Cerebellar cortex (tissue), 1 donor: ENCODE results near the gene ZNRF2.
"Not testable (repeated sequence)": the region's sequence is repeated elsewhere in the genome, so short reads cannot be mapped to it uniquely, and the experiment has no call there.

ENCODE experiments used
- DNase-seq: peaks from one replicate; pipeline ENCODE4 v3.0.0-alpha.2; 2015; ENCODE audit warnings: low spot score

ZNRF2 gene

DNA sequence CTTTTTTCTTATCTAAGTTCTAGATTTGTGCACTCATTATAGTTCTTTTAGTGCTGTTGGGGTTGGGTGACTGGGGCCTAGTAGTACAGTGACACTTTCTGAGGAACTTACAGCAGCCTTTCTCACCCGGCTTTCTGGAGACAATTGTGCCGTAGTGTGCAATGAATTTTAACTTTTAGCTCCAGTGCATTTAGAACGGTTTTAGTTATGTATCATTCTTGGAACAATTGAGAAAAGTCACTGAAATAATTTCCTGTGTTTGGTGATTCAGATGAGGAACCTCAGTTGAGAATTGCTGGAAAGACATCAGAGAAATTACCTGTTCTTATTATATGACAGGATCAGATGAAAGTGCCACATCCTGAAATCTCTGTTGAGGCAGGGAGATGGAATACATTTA is 3.2 kb downstream of the ZNRF2 start:
- not testable (repeated sequence) for DNase-seq

GRCh38 chr7:30289634-30290033 is 5.2 kb downstream of the ZNRF2 start:
- not testable (repeated sequence) for DNase-seq

DNA sequence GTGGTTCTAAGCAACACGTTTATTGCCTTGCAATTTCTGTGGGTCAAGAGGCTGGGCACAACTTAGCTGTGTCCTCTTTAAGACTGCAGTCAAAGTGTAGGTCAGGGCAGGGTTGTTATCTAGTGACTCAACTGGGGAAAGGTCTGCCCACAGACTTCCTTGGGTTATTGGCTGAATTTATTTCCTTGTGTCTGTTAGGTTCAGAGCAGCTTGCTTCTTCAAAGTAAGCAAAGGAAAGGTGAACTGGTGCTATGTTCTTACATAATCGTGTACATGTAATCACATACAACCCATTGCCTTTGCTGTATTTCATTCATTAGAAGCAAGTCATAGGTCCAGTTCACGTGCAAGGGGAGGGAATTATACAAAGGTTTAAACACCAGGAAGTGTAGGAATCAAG is 5.9 kb downstream of the ZNRF2 start:
- not testable (repeated sequence) for DNase-seq

- not testable (repeated sequence) for DNase-seq
Observed at GRCh38 chr7:30292416-30293038, 8.1 kb downstream of the ZNRF2 start.

- DNase-seq: not testable (repeated sequence)
Observed at GRCh38 chr7:30296304-30296703, 11.9 kb downstream of the ZNRF2 start.

DNA sequence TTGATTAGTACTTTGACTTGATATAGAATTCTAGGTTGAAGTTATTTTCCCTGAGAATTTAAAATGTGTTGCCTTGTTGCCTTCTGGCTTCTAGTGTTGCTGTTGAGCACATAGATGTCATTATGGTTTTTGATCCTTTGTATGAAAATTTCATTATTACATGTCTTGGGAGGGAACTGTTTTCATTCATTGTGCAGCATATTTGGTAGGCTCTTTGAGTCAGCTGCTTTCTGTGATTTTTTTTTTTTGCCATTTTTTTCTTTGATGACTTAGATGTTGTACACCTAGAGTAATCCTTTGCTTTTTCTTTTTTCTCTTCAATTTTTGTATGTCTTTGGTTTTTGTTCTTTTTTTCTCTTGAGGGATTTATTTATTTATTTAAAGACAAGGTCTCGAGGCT is 13.1 kb downstream of the ZNRF2 start:
- DNase-seq: not testable (repeated sequence)

GRCh38 chr7:30298409-30298808 is 14.0 kb downstream of the ZNRF2 start:
- DNase-seq: not testable (repeated sequence)

DNA sequence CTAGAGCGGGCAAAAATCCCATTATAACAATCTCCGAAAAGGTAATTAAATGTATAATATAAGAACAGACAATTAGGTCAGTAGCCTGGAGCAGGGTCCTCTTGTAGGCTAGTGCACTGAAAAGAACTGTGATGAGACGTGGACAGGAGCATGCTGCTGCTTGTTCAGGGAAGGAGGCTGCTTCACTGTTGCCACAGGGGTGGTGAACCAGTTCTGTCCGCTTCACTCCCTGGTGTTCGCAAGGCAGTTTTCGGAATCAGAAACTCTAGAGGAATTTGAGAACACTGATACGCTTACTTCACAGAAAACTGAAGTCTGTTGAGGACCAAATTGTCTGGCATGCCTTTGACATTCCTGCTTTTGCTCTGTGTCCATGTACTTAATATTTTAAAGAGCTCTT is 17.4 kb downstream of the ZNRF2 start:
- DNase-seq: no peak

DNA sequence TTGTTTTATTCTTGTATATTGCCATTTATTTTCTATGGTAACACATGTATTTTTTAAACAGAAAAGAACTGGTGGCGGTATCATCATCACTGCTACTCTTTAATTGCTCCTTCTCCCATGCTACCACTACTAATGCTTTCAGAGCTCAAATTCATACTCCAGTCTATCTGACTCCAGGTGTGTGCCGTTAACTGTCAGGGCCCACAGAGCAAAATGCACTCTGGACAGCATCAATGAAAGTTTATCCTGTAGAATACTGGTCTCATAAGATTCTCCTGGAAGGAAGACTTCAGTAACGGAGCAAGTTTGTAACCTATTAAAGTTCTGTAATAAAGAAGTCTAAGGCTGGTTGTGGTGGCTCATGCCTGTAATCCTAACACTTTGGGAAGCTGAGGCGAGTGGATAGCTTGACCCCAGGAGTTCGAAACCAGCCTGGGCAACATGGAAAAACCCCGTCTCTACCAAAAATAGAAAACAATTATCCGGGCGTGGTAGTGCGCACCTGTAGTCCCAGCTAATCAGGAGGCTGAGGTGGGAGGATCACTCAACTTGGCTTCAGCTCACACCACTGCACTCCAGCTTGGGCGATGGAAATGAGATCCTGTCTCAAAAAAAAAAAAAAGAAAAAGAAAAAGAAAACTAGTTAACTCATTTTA is 18.4 kb downstream of the ZNRF2 start:
- no peak for DNase-seq

- no peak for DNase-seq
Observed at GRCh38 chr7:30303312-30304039, 19.1 kb downstream of the ZNRF2 start.

DNA sequence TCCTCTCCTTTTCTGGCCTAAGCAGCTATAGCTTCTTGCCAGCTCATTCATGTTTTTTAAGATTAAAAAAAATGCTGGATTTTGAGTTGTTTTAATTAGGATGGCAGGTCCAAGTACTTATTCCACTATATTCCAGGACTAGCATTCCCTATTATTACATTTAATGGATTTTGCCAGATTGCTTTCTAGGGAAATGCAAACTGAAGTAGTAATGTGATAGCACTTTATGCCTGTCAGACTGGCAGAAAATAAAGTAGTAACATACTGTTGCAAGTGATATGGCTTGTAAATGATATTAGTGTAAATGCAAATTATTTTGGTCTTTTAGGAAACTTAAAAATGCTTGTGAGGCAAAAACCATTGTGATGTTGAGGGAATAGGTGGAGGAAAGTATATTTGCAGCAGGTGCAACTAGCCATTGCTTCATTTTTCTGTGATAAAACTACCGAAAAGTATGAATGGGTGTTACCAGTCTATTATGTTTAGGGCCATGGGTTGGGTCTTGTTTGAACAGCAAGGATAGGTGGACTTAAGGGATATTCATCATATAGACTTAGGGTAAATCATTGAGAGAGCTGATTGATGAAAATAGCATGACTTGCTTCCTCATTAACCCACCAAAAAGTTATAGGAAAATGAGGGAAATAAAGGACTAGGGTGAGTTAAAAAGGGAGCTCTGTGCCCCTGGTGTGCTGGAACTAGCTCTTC is 19.9 kb downstream of the ZNRF2 start:
- no peak for DNase-seq

DNA sequence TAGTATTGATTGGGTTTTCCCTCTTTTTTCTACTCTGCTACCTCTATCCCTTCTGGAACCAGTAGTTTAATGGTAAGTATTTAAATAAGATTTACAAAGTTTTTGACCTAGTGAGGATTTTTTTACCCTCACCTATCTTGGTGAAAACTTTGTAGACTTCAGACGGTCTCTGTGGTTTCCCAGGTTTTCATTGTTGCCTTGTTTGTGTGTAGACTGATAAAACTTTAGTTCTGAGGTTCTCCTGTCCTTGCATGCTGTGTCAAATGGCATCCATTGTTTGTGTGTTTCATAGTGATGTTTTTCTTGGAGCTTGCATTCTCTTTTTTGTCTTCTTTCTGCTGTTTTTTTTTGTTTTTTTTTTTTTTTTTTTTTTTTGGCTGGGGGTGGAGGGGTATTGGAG is 22.6 kb downstream of the ZNRF2 start:
- no peak for DNase-seq

DNA sequence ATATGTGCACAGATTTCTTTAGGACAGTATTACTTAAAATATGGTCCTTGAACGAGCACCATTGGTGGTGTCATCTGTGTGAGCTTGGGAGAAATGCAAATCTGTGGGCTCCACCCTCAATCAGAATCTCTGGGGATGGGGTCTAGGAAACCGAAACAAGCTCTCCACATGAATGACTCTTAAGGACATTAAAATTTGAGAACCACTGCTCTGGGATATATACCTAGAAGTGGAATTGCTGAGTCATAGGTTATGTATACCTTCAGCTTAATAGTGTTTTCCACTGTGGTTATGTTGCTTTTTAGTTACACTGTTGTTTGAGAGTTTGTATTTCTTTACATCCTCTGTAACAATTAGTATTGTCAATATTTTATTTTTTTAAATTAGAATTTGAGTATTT is 24.0 kb downstream of the ZNRF2 start:
- no peak for DNase-seq

GRCh38 chr7:30309302-30309701 is 24.9 kb downstream of the ZNRF2 start:
- DNase-seq: no peak

DNA sequence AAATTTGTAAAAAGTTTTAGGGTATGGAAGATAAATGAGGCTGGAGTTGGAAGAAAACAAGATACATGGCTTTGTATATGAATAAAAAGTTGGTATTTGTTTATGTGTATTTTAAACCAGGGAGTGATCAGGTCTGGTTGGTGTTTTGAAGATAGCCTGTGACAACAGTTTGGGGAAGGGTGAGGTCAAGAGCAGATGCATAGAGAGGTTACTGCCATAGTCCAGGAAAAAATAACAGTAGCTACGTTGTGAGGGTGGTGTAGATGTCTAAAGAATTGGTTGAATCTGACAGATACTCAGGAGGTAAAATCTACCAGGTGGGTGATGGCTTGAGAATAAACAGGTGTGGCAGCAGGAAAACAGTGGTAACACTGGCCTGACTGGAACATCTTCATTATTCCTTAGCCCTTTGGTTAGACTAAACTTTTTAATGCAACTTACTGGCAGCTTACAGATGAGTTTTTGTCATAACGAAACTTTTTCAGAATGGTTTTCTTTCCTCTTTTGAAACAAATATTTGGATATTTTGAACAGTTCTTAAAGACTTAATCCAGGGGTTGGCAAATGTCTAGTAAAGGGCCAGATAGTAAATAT is 25.5 kb downstream of the ZNRF2 start:
- no peak for DNase-seq

DNA sequence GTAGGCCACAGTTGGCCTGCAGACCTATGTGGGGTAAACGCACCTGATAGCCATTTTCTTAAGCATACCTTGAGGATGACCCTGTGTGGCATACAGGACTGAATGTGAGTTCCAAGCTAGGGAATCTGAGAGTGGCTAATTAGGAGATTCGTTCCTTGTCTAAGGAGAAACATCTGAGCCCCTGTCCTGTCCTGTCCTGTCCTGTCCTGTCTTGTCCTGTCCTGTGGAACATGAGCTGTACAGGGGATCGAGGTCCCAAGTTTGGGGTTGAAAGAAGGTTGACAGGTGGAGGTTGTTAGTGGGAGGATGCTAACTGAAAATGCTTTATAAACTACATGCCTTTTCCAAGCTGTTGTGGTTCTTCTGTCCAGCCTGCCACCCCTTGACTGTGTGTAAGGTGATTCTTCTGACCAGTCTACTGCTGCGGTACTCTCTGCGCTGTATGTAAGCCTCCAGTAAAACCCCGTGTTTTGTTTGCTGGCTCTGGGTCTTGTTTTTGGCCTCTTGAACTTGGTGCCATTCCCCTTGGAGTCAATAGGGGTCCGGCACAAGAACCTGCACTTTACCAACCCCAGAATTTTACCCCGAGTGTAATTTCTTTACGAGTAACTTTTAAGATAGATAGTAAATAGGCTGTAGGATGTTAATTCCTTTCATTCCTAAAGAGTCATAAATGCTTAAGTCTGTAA is 26.4 kb downstream of the ZNRF2 start:
- no peak for DNase-seq

DNA sequence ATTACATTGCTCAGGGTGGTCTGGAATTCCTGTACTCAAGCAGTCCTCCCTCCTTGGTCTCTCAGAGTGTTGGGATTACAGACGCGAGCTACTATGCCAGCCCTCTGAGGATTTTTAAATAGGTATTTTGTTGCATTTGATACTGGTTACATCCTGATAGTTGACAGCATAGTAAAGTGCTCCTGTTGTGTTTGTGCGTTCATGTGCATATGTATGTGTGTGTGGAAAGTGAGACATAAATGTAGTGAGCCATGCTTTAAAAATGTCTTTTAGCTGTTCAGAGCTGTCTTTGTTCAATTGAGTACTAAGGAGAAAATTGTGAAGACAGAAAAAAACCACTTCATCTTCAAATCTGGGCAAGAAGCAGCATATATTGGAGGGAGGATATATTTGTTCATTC is 27.8 kb downstream of the ZNRF2 start:
- DNase-seq: no peak

GRCh38 chr7:30313348-30313747 is 29.0 kb downstream of the ZNRF2 start:
- DNase-seq: no peak

GRCh38 chr7:30313793-30314192 is 29.4 kb downstream of the ZNRF2 start:
- DNase-seq: no peak

- DNase-seq: no peak
Observed at GRCh38 chr7:30315589-30315988, 31.2 kb downstream of the ZNRF2 start.

GRCh38 chr7:30320392-30320791 is 36.0 kb downstream of the ZNRF2 start:
- DNase-seq: no peak
